HG03066 (cell line): ENCODE results near the gene MAPK8IP3.

Experiments
- ATAC-seq: cut with Tn5 transposase; IDR thresholded peaks from one replicate; pipeline ENCODE4 v1.9.1; 2021; ENCODE audit warnings: low read depth; ENCODE audit not compliant: unreplicated experiment

MAPK8IP3 gene, protein sequence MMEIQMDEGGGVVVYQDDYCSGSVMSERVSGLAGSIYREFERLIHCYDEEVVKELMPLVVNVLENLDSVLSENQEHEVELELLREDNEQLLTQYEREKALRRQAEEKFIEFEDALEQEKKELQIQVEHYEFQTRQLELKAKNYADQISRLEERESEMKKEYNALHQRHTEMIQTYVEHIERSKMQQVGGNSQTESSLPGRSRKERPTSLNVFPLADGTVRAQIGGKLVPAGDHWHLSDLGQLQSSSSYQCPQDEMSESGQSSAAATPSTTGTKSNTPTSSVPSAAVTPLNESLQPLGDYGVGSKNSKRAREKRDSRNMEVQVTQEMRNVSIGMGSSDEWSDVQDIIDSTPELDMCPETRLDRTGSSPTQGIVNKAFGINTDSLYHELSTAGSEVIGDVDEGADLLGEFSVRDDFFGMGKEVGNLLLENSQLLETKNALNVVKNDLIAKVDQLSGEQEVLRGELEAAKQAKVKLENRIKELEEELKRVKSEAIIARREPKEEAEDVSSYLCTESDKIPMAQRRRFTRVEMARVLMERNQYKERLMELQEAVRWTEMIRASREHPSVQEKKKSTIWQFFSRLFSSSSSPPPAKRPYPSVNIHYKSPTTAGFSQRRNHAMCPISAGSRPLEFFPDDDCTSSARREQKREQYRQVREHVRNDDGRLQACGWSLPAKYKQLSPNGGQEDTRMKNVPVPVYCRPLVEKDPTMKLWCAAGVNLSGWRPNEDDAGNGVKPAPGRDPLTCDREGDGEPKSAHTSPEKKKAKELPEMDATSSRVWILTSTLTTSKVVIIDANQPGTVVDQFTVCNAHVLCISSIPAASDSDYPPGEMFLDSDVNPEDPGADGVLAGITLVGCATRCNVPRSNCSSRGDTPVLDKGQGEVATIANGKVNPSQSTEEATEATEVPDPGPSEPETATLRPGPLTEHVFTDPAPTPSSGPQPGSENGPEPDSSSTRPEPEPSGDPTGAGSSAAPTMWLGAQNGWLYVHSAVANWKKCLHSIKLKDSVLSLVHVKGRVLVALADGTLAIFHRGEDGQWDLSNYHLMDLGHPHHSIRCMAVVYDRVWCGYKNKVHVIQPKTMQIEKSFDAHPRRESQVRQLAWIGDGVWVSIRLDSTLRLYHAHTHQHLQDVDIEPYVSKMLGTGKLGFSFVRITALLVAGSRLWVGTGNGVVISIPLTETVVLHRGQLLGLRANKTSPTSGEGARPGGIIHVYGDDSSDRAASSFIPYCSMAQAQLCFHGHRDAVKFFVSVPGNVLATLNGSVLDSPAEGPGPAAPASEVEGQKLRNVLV (N-terminal part only)

DNA sequence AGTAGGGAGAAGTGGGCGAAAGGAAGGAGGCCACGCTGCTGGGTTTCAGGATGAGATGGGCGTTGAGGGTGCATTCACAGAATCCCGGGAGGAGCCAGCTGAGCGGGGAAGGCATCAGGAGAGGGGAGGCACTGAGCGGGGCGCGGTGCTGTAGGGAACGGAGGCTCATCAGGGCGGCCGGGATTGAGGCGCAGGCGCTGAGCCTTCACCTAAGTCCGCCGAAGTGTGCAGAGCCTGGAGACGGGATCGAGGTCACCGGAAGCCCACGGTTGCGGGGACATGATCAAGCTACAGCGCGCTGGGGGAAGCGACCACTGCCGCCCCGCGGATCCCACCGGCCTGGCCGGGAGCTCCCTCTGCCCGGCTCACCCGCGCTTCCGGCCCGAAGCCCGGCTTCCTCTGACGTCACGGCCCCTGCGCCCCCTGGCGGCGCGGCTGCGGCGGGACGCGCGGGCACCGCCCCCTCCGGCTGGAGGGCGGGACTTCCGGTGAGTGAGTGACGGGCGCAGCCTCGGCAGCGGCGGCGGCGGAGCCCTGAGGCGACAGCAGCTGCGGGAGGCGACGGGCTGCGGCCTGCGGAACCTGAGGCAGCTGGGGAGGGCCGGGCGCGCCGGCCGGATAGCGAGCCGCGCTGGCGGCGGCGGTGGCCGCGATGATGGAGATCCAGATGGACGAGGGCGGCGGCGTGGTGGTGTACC, at the start of gene MAPK8IP3:
Gene MAPK8IP3 (plus strand): TSS at position 508 of the 698 bp plus-strand sequence. CDS start 145 bp downstream, at position 653.
- peak; percentile 78 for ATAC-seq

DNA sequence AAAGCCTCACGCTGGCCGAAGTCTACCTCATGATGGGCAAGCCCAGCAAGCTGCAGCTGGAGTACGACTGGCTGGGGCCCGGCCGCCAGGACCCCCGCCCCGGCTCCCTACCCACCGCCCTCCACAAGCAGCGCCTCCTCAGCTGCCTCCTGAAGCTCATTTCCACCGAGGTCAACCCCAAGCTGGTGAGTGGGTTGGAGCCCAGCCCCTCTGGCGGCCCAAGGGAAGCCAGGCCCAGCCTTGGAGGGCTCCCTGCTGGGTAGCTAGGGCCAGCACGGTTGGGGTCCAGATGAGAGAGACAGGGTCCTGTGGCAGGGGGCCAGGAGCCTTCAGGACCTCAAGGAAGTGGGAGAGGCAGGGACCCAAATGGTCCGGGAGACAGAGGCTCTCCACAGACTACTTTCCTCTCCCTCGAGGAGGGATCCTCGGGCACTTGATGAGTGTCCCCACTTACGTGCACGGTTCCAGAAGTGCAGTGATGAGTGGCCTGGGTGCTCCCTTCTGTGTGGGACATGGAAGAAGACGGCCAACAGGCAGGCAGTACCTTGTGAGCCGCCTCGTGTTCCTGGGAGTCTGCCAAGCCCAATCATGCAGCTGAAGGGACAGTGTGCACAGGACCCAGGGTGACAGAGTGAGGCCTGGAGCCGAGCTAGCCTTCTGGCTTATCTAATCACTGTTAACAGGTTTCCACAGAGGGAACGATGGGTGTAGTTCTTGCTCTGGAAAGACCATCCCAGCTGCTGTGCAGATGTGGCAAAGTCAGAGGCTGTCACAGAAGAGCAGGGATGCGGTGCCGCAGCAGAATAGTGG, 49.0 kb upstream of the MAPK8IP3 start:
- ATAC-seq, result no peak

DNA sequence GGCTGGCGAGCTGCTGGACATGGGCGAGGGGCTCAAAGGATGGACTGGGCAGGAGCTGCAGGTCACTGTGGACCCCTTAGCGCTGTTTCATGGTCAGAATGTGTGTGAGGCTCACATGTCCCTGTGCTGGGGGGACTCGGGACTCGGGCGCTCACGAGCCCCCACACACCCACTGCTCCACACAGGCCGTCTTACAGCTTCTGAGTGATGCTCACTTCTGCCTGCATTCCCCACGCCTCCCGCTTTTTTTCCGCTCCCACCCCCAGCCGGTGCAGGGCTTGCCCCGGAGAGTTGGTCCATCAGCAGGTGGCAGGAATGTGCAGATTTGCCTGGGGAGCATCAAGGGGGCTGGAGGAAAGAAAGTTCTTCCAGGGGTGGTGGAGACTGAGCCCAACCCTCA, 48.2 kb upstream of the MAPK8IP3 start:
- ATAC-seq, result no peak

DNA sequence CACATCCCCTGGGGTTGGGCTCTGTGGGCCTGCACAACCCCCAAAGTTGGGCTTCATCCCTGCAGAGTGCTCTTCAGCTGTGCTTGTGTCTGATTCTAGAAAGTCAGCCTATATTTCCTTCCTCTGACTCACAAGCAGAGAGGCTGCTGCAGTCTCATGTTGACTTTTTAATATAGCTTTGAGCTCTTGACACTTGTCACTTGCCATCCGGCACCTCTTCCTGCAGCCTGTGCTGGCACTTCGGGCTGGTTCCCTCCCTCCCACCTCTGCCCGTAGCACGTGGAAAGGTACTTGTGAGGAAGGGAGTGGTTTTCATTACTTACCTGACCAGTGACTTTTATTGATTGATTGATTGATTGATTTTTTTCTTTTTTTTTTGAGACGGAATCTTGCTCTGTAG, 47.0 kb upstream of the MAPK8IP3 start:
- no peak for ATAC-seq

DNA sequence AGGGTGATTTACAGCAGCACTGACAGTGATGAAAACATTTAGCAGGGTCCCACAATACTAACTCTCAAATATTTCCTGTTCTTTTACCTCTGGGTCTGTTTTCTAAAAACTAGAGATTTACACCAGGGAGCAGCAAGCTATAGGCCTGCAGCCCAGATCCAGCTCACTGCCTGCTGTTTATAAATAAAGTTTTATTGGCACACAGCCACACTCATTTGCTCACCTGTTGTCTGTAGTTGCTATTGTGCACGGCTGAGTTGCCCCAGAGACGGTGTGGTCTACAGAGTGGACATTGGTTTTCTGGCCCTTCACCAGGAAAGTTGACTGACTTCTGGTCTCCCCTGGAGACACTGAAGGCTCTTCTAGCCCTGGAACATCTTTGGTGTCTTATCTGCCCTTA, 44.2 kb upstream of the MAPK8IP3 start:
- ATAC-seq, result no peak

DNA sequence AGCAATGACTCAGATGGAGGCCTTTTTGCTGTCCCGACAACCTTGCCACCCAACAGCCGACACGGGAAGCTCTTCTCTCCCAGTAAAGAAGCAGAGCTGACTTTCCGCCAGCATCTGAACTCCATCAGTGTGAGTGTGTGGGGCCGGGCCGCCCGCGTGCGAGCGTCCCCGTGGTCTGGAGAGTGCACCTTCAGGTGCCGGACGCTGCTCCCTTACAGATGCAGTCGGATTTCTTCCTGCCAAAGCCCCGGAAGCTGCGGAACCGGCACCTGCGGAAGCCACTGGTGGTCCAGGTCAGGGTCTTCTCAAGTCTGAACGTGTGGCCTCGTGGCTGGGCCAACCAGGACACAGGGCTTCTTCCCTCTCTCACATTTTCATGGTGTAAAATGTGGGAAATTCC, 43.5 kb upstream of the MAPK8IP3 start:
- ATAC-seq, result no peak

DNA sequence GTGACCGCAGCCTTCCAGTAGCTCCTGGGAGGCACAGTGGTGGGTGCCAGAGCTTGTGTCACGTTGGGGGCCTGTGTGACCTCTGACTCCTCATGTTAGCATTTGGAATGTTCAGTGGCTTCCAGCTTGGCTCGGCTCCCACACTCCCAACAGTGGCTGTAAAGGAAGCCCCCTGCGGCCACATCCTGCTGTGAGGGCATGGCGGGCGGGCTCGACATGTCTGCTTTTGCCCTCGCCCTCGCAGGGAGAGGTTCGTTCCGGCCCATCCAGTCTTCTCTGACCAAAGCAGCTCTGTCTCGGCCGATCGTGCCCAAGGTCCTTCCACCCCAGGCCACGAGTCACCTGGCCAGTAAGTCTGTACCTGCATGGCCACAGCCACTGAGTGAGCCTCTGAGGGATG, 40.2 kb upstream of the MAPK8IP3 start:
- ATAC-seq, result no peak

DNA sequence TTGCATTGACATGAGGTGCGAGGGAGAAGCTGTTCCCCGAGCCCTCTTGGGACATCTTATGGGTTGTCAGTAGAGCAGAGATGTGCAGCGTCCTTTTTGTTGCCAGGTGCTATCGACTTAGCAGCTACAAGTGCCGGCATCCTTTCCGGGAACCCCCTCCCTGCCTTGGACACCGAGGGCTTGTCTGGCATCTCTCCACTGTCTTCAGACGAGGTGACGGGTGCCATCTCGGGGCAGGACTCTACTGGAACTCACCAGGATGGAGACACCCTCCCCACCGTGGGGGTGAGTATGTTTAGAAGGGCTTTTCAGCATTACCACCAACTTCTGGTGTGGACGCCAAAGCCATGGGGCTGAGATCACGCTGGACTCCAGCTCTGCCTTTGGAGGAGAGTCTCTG, 39.7 kb upstream of the MAPK8IP3 start:
- ATAC-seq, result no peak

DNA sequence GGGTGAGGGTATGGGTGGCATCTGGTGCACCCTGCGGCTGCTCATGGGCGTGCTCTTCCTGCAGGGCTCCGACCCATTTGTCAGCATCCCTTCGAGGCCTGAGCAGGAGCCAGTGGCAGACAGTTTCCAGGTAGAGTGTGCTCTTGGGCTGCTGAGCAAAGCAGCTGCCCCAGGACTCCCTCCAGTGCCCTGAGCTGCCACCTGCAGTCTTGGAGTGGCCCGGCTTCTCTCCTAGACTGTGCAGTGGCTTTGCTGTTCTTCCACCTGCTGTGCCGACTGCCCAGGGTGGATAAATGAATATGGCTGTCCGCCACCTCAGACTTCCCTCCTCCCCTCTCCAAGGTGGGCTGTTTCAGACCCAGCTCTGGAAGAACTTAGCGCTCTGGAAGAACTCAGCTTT, 38.7 kb upstream of the MAPK8IP3 start:
- no peak for ATAC-seq

DNA sequence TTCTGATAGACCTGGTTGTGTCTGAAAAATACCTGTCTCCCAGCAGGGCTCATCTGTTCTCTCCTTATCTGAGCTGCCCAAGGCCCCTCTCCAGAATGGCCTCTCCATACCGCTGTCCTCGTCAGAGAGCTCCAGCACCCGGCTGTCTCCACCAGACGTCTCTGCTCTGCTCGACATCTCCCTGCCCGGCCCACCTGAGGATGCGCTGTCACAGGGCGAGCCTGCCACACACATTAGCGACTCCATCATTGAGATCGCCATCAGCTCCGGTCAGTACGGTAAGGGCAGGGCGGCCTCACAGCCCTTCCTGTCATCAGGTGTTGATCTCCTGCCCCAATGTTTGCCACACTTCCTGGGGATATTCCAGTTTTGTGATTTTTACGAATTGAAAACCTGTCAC, 38.1 kb upstream of the MAPK8IP3 start:
- ATAC-seq, result no peak

DNA sequence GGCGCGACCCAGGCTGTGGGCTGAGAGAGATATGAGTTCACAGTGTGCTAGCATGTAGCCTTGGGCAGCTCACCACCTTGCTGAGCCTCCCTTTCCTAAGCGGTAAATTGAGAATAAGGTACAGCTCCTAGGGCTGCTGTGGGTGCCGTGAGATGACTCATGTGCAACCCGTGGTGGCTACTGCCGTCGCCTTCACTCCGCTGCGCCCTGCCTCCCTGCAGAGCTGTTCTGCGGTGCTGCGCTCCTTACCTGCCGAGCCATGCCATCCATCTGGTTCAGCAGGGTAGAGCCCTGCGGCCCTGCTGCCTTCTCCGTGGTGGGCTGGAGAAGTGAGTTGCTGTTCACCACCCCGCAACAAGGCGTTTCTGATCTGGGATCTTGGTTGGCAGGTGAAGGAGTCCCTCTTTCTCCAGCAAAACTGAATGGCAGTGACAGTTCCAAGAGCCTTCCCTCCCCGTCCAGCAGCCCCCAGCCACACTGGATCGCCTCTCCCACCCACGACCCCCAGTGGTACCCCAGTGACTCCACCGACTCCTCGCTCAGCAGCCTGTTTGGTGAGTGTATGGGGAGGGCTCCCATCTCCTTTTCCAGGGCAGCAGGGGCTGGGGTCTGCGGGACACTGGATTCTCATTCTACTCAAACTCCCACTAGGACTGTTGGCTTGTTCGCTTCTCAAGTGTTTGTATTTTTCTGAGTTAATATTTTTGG, 37.2 kb upstream of the MAPK8IP3 start:
- ATAC-seq, result no peak

DNA sequence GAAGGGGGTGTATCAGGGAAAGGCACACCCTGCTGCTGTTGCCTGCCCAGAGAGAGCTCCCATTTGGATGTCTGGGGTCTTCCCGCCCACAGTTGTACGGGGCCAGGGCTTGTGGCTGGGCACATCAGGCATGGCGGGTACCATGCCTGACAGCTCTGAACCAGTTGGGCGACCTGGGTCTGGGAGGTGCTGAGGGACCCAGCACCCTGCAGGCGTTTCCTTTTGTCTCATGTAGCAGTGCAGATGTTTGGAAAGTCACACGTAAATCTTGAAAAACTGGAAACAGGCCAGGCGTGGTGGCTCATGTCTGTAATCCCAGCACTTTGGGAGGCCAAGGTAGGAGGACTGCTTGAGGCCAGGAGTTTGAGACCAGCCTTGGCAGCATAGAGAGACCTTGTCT, 36.3 kb upstream of the MAPK8IP3 start:
- no peak for ATAC-seq

DNA sequence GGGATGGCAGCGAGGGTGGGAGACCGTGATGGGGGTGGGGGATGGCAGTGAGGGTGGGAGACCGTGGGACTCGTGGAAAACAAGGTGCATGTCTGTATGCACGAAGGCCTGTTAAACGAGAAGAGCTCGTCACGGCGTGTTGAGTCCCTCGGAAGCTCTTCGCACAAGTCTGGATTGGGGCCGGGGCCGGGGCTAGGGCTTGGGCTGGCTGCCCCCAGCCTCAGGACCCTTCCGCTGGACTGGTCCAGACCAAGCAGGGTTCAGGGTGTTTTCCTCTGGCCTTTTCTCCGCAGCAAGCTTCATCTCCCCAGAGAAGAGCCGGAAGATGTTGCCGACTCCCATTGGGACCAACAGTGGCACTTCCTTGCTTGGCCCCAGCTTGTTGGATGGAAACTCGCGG, 35.6 kb upstream of the MAPK8IP3 start:
- no peak for ATAC-seq

DNA sequence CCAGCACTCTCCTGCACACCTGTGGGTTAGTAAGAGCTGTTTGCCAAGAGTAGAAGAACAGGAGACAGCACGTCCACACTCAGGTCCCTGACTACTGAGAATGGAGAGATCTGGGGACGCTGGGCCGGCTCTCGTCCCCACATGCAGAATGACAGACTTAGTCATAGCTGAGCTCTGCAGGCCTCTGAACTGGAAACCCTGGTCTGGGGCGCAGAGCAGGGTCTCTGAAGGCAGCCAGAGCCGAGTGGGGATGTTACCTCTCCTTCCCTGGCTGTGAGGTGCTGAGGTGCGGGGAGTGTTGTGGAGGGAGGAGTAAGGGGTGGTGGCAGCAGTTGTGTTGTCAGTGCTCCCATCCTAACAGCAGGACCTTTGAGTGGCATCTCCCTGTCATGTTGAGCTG, 35.1 kb upstream of the MAPK8IP3 start:
- ATAC-seq, result no peak

DNA sequence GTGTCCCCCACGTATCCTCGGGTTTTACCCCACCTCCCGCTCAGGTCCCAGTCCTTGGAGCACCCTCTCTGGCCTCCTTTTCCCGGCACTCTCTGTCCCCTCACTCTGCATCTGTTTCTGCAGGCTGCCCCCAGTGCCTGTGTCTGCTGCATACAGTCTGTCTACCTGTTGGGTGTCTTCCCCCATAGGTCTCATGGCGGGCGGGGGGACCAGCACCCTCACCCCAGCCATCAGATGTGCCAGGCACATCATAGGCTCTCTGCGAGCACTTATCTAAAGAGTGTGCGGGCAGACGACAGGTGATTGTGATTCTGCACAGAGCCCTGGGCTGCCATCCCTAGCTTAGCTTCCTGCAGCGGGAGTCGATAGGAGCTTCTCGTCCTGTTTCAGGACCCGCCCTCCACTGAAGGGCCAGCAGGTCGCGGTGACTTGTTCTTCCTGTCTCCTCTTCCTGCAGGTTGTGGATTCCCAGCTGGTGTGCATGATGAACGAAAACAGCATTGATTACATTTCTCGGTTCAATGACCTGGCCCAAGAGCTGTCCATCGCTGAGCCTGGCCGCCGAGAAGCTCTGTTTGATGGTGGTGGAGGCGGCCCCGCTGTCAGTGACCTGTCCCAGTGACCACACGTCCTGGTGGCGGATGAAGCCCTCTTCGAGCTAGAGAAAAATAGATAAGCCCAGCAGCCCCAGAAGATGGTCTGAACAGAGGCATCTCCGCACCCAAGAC, 32.4 kb upstream of the MAPK8IP3 start:
- no peak for ATAC-seq

DNA sequence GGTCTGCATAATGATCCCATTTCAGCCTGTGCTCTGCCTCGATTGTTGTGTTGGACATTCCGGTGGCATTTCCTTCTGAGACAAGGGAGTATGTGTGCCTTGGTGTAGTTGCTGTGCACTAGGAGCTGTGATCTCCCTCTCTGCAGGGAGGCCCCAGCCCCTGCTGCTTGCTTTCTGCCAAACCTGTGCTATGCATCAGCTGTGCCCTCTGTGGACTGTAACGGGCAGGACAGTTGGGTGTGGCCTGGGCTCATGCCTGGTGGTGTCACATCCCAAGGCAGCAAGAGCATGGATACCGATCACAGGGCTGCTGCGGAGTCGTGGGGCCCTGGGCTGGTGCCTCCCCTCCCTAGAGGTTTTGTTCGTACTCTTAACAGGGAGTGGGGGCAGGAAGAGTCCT, 31.7 kb upstream of the MAPK8IP3 start:
- no peak for ATAC-seq

DNA sequence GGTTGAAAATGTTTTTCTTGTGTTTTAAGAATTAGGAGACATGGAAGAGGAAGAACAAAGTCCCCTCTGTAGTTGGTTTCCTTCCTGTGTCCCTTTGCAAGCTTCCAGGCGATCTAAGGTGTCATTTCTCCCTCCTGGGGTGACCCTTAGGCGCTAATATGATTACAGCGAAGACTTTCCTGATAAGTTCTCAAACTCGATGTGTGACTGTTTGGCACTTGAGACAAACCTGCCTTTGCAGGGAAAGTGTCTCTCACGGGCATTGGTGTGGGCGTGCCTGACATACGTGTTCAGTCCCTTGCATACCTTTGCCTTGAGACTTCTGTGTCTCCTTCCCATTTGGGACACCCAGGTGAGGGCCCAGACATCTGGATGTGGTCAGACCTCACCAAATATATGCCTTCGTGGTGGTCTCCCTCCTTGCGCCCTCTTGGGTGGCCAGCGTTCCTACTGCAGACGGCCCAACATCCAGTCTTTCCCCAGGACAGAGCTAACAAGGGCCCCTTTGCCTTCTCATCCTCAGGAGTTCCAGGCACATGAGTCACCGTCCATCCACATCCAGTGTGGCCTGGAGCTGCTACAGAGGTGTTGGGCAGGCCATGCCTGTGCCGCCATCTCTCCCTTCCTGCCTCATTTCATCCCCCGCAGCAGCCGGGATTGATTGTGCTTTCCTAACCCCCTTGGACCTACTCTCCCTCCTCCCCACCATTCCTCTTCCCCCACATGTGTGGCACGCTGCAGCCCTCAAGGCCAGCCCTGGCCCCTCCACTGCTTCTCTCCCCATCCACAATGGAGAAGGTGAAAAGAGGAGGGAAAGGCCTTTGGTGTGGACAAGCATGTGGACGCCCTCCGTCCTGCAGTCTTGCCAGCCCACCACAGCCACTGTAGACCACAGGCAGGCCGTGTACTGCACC, 31.0 kb upstream of the MAPK8IP3 start:
- no peak for ATAC-seq
